HepG2 (cell line): ENCODE measurements around the gene SRY. TPM values are rescaled to one million over a fixed set of nuclear protein-coding genes. Genes with fewer than 3 reads are reported as not detected.
A peak's percentile ranks its signal among the peaks of the same experiment; 100 is the strongest.

ENCODE experiments used
- ATAC-seq: fragments of 200-7000 bp; cut with Tn5 transposase; 3 replicates; pipeline ENCODE4 v1.9.1; 2020; ENCODE audit warnings: mild to moderate bottlenecking, moderate library complexity
- BruUV-seq: library from RNA; stranded (reverse); fragments of 400-500 nt; replicated peaks from 2 replicates; lab custom pipeline; 2021; lab: Mats Ljungman, UMichigan
- CTCF ChIA-PET: fragments of 300-600 bp; formaldehyde crosslinking; extraction: SDS; loops from one replicate; lab custom pipeline; 2021; ENCODE audit warnings: low total read pairs, inconsistent platforms, low intra/inter-chr PET ratio; lab: Yijun Ruan, JAX
- POLR2A ChIA-PET: fragments of 350-600 bp; sonication (Branson Sonifier 250); formaldehyde crosslinking; loops from one replicate; lab custom pipeline; 2020; ENCODE audit warnings: antibody characterized with exemption, inconsistent platforms; lab: Yijun Ruan, JAX
- DNase-seq: peaks from one replicate; pipeline ENCODE4 v3.0.0-alpha.2; 2015; ENCODE audit warnings: low spot score
- FAIRE-seq: peaks from 3 replicates; lab custom pipeline; 2011; peaks lifted over from hg19 to GRCh38; lab: Jason Lieb, UNC
- H2AFZ ChIP-seq: one replicate; pipeline ENCODE4 v1.6.1; 2011; ENCODE audit warnings: low read length, inconsistent platforms
- H3K27ac ChIP-seq: fragments of 300-600 bp; 3 replicates; pipeline ENCODE4 v1.8.0; 2011; ENCODE audit warnings: mixed run types, mild to moderate bottlenecking, mixed read lengths, low read length, inconsistent platforms; ENCODE audit not compliant: insufficient read depth; ENCODE audit errors: extremely low read length
- H3K27me3 ChIP-seq, 2 experiments: fragments of 200-600 bp in 1 of 2; 2 replicates in 1 of 2; 3 replicates in 1 of 2; pipeline versions ENCODE4 v1.6.0 to v1.8.0; 2011; ENCODE audit warnings: low read length in 2 of 2, mild to moderate bottlenecking in 2 of 2, moderate library complexity in 2 of 2, inconsistent platforms in 1 of 2; ENCODE audit not compliant: insufficient read depth in 2 of 2, control insufficient read depth in 1 of 2
- H3K36me3 ChIP-seq, 2 experiments: fragments of 200-600 bp in 1 of 2; replicated peaks in 1 of 2; 2 replicates in 1 of 2; 3 replicates in 1 of 2; pipeline versions ENCODE4 v1.5.1 to v1.8.0; 2011; ENCODE audit warnings: low read length in 2 of 2, inconsistent platforms in 1 of 2; ENCODE audit not compliant: insufficient read depth in 2 of 2, control insufficient read depth in 1 of 2
- H3K4me1 ChIP-seq: 2 replicates; pipeline ENCODE4 v1.5.1; 2012; ENCODE audit warnings: low read length, inconsistent platforms; ENCODE audit not compliant: insufficient read depth
- H3K4me2 ChIP-seq: 2 replicates; pipeline ENCODE4 v1.6.0; 2011; ENCODE audit warnings: low read depth, low read length, inconsistent platforms
- H3K4me3 ChIP-seq, 3 experiments: fragments of 200-600 bp in 1 of 3; sonication (generic), shearing (Covaris generic) in 1 of 3; replicated peaks in 1 of 3; 2 replicates each; pipeline ENCODE4 v1.5.1; 2011 to 2016; ENCODE audit warnings: low read length in 3 of 3, inconsistent platforms in 2 of 3, low read depth in 2 of 3, mild to moderate bottlenecking in 2 of 3, control low read depth in 1 of 3, mixed read lengths in 1 of 3; ENCODE audit not compliant: insufficient read depth in 1 of 3
- H3K79me2 ChIP-seq: one replicate; pipeline ENCODE4 v1.6.1; 2011; ENCODE audit warnings: low read length, inconsistent platforms; ENCODE audit not compliant: insufficient read depth
- H3K9ac ChIP-seq: 2 replicates; pipeline ENCODE4 v1.6.0; 2011; ENCODE audit warnings: mild to moderate bottlenecking, low read depth, low read length, inconsistent platforms; ENCODE audit not compliant: insufficient read depth
- H3K9me3 ChIP-seq: 2 replicates; pipeline ENCODE4 v1.5.1; 2012; ENCODE audit warnings: mild to moderate bottlenecking, low read length
- H4K20me1 ChIP-seq: 2 replicates; pipeline ENCODE4 v1.6.0; 2011; ENCODE audit warnings: inconsistent platforms, mild to moderate bottlenecking, low read length, moderate library complexity; ENCODE audit not compliant: insufficient read depth
- HDAC1 ChIP-seq: sonication (generic); formaldehyde crosslinking; IDR thresholded peaks from 2 replicates; pipeline ENCODE4 v1.5.1; 2020; ENCODE audit warnings: mild to moderate bottlenecking, missing genetic modification reagents
- MTA1 ChIP-seq: sonication (generic); formaldehyde crosslinking; IDR thresholded peaks from 2 replicates; pipeline ENCODE4 v1.4.0; 2020; ENCODE audit warnings: missing genetic modification reagents, mild to moderate bottlenecking, borderline replicate concordance
- NFIC ChIP-seq: IDR thresholded peaks from 2 replicates; pipeline ENCODE4 v1.6.1; 2012; ENCODE audit warnings: mild to moderate bottlenecking, low read length, inconsistent platforms
- WGBS: methylation state at CpG from one replicate; pipeline ENCODE4 v1.1.6; 2017; ENCODE audit warnings: low lambda C conversion rate; 5-methylcytosine and 5-hydroxymethylcytosine counted together
- in situ Hi-C: cut with HindIII; loops from 2 replicates; pipeline ENCODE4 v1.10.0; 2017; ENCODE audit warnings: low pct_unique_long_range_greater_than_20kb; ENCODE audit not compliant: extremely low pct_ligation_motif_present
- intact Hi-C: fragments of 100-400 bp; cut with micrococcal nuclease; formaldehyde crosslinking; loops from one replicate; pipeline ENCODE4 v1.10.0; 2022; ENCODE audit not compliant: unreplicated experiment
- polyA plus RNA-seq, 8 experiments: library from polyadenylated mRNA; depleted of rRNA in 3 of 8; stranded (reverse) in 7 of 8; unstranded in 1 of 8; fragments of >200 nt; fragmentation: Illumina TruSeq in 4 of 8; extraction: Trizol in 4 of 8; gene quantifications; 2 replicates each; pipeline versions ENCODE4 v1.2.1 to v1.2.3, GENCODE V29; 2011 to 2016; ENCODE audit warnings: low read depth in 4 of 8, missing spikeins in 1 of 8, mixed read lengths in 1 of 8; ENCODE audit not compliant: insufficient read depth in 1 of 8
- total RNA-seq, 5 experiments: library from RNA; depleted of rRNA; stranded (reverse); fragments of >200 nt; fragmentation: Illumina TruSeq; extraction: Trizol; gene quantifications; 2 replicates each; pipeline ENCODE4 v1.2.3, GENCODE V29; 2016; ENCODE audit warnings: low read depth in 1 of 5
- TF ChIP-seq, protein P1 (sequence below): sonication (generic); formaldehyde crosslinking; IDR thresholded peaks from 2 replicates; pipeline ENCODE4 v1.8.0; 2022; ENCODE audit warnings: mild to moderate bottlenecking, missing genetic modification reagents
- TF ChIP-seq, protein P2 (sequence below): sonication (generic); formaldehyde crosslinking; IDR thresholded peaks from 2 replicates; pipeline ENCODE4 v1.5.1; 2020; ENCODE audit warnings: mild to moderate bottlenecking, missing genetic modification reagents, moderate library complexity
- TF ChIP-seq, protein P3 (sequence below): sonication (generic); formaldehyde crosslinking; IDR thresholded peaks from 2 replicates; pipeline ENCODE4 v1.4.0; 2020; ENCODE audit warnings: mild to moderate bottlenecking, missing genetic modification reagents
- TF ChIP-seq, protein P4 (sequence below): sonication (generic); formaldehyde crosslinking; IDR thresholded peaks from 2 replicates; pipeline ENCODE4 v1.5.0; 2020; ENCODE audit warnings: mild to moderate bottlenecking, missing genetic modification reagents, borderline replicate concordance

Gene SRY
- total and polyA plus RNA-seq, 2 of the 13 experiments (the other 11 are each of a cell fraction or from before 2014, with no cell fraction given): 3.4 to 4.7 TPM

DNA sequence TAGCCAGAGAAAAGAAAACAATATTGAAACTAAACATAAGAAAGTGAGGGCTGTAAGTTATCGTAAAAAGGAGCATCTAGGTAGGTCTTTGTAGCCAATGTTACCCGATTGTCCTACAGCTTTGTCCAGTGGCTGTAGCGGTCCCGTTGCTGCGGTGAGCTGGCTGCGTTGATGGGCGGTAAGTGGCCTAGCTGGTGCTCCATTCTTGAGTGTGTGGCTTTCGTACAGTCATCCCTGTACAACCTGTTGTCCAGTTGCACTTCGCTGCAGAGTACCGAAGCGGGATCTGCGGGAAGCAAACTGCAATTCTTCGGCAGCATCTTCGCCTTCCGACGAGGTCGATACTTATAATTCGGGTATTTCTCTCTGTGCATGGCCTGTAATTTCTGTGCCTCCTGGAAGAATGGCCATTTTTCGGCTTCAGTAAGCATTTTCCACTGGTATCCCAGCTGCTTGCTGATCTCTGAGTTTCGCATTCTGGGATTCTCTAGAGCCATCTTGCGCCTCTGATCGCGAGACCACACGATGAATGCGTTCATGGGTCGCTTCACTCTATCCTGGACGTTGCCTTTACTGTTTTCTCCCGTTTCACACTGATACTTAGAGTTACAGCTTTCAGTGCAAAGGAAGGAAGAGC, 488 bp downstream of the SRY start:
- H3K27me3 ChIP-seq: no peaks in the 10 kb centered on the region
- 2% methylated on average over 9 of the region's 28 CpGs for WGBS
- H3K9me3 ChIP-seq: no peaks in the 10 kb centered on the region
- H3K36me3 ChIP-seq: no peaks in the 10 kb centered on the region
- in situ Hi-C loops: no loop called here
- POLR2A ChIA-PET: interaction anchor here (1.3 to 1.4 kb wide), 2 partner anchors 10 to 51 kb away, joined by 8 read pairs; no protein-coding TSS in a partner anchor
- peak overlapping the region; percentile 69 for H3K4me2 ChIP-seq
- FAIRE-seq: no peak
- H4K20me1 ChIP-seq: no peaks in the 10 kb centered on the region
- peak; percentile 97 for ATAC-seq
- BruUV-seq: TSS peak; percentile 86
- H2AFZ ChIP-seq: peak overlapping the region; percentile 86
- peaks cover 19% of the 10 kb centered on the region for H3K4me1 ChIP-seq
- H3K4me3 ChIP-seq: peak overlapping the region; percentile 56 to 77 (median 73)
- peak overlapping the region; percentile 76 for H3K9ac ChIP-seq
- DNase-seq: no peak
- H3K27ac ChIP-seq: peak overlapping the region; percentile 88
- intact Hi-C loops: no loop called here
- H3K79me2 ChIP-seq: peaks cover 2% of the 10 kb centered on the region
- CTCF ChIA-PET: no interaction called here
- TF ChIP-seq HDAC1 (CRISPR knock-in tag): no peak
- TF ChIP-seq MTA1 (CRISPR knock-in tag): no peak
- TF ChIP-seq, protein P1, sequence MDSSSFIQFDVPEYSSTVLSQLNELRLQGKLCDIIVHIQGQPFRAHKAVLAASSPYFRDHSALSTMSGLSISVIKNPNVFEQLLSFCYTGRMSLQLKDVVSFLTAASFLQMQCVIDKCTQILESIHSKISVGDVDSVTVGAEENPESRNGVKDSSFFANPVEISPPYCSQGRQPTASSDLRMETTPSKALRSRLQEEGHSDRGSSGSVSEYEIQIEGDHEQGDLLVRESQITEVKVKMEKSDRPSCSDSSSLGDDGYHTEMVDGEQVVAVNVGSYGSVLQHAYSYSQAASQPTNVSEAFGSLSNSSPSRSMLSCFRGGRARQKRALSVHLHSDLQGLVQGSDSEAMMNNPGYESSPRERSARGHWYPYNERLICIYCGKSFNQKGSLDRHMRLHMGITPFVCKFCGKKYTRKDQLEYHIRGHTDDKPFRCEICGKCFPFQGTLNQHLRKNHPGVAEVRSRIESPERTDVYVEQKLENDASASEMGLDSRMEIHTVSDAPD (CRISPR knock-in tag): no peak
- TF ChIP-seq, protein P2, sequence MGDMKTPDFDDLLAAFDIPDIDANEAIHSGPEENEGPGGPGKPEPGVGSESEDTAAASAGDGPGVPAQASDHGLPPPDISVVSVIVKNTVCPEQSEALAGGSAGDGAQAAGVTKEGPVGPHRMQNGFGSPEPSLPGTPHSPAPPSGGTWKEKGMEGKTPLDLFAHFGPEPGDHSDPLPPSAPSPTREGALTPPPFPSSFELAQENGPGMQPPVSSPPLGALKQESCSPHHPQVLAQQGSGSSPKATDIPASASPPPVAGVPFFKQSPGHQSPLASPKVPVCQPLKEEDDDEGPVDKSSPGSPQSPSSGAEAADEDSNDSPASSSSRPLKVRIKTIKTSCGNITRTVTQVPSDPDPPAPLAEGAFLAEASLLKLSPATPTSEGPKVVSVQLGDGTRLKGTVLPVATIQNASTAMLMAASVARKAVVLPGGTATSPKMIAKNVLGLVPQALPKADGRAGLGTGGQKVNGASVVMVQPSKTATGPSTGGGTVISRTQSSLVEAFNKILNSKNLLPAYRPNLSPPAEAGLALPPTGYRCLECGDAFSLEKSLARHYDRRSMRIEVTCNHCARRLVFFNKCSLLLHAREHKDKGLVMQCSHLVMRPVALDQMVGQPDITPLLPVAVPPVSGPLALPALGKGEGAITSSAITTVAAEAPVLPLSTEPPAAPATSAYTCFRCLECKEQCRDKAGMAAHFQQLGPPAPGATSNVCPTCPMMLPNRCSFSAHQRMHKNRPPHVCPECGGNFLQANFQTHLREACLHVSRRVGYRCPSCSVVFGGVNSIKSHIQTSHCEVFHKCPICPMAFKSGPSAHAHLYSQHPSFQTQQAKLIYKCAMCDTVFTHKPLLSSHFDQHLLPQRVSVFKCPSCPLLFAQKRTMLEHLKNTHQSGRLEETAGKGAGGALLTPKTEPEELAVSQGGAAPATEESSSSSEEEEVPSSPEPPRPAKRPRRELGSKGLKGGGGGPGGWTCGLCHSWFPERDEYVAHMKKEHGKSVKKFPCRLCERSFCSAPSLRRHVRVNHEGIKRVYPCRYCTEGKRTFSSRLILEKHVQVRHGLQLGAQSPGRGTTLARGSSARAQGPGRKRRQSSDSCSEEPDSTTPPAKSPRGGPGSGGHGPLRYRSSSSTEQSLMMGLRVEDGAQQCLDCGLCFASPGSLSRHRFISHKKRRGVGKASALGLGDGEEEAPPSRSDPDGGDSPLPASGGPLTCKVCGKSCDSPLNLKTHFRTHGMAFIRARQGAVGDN (CRISPR knock-in tag): peak; percentile 50
- no peak for TF ChIP-seq NFIC
- TF ChIP-seq, protein P3, sequence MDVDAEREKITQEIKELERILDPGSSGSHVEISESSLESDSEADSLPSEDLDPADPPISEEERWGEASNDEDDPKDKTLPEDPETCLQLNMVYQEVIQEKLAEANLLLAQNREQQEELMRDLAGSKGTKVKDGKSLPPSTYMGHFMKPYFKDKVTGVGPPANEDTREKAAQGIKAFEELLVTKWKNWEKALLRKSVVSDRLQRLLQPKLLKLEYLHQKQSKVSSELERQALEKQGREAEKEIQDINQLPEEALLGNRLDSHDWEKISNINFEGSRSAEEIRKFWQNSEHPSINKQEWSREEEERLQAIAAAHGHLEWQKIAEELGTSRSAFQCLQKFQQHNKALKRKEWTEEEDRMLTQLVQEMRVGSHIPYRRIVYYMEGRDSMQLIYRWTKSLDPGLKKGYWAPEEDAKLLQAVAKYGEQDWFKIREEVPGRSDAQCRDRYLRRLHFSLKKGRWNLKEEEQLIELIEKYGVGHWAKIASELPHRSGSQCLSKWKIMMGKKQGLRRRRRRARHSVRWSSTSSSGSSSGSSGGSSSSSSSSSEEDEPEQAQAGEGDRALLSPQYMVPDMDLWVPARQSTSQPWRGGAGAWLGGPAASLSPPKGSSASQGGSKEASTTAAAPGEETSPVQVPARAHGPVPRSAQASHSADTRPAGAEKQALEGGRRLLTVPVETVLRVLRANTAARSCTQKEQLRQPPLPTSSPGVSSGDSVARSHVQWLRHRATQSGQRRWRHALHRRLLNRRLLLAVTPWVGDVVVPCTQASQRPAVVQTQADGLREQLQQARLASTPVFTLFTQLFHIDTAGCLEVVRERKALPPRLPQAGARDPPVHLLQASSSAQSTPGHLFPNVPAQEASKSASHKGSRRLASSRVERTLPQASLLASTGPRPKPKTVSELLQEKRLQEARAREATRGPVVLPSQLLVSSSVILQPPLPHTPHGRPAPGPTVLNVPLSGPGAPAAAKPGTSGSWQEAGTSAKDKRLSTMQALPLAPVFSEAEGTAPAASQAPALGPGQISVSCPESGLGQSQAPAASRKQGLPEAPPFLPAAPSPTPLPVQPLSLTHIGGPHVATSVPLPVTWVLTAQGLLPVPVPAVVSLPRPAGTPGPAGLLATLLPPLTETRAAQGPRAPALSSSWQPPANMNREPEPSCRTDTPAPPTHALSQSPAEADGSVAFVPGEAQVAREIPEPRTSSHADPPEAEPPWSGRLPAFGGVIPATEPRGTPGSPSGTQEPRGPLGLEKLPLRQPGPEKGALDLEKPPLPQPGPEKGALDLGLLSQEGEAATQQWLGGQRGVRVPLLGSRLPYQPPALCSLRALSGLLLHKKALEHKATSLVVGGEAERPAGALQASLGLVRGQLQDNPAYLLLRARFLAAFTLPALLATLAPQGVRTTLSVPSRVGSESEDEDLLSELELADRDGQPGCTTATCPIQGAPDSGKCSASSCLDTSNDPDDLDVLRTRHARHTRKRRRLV (CRISPR knock-in tag): no peak
- TF ChIP-seq, protein P4, sequence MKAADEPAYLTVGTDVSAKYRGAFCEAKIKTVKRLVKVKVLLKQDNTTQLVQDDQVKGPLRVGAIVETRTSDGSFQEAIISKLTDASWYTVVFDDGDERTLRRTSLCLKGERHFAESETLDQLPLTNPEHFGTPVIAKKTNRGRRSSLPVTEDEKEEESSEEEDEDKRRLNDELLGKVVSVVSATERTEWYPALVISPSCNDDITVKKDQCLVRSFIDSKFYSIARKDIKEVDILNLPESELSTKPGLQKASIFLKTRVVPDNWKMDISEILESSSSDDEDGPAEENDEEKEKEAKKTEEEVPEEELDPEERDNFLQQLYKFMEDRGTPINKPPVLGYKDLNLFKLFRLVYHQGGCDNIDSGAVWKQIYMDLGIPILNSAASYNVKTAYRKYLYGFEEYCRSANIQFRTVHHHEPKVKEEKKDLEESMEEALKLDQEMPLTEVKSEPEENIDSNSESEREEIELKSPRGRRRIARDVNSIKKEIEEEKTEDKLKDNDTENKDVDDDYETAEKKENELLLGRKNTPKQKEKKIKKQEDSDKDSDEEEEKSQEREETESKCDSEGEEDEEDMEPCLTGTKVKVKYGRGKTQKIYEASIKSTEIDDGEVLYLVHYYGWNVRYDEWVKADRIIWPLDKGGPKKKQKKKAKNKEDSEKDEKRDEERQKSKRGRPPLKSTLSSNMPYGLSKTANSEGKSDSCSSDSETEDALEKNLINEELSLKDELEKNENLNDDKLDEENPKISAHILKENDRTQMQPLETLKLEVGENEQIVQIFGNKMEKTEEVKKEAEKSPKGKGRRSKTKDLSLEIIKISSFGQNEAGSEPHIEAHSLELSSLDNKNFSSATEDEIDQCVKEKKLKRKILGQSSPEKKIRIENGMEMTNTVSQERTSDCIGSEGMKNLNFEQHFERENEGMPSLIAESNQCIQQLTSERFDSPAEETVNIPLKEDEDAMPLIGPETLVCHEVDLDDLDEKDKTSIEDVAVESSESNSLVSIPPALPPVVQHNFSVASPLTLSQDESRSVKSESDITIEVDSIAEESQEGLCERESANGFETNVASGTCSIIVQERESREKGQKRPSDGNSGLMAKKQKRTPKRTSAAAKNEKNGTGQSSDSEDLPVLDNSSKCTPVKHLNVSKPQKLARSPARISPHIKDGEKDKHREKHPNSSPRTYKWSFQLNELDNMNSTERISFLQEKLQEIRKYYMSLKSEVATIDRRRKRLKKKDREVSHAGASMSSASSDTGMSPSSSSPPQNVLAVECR (CRISPR knock-in tag): peak; percentile 33; the same call in 1 of the 2 replicates
